Endometrium (tissue), 2 donors: ENCODE data around the gene LZTFL1.

Source experiments
- FAIRE-seq: peaks from 2 replicates; lab custom pipeline; 2012; peaks lifted over from hg19 to GRCh38; lab: Jason Lieb, UNC
- donor health status: control.
- donor health status: control.

The LZTFL1 gene

DNA sequence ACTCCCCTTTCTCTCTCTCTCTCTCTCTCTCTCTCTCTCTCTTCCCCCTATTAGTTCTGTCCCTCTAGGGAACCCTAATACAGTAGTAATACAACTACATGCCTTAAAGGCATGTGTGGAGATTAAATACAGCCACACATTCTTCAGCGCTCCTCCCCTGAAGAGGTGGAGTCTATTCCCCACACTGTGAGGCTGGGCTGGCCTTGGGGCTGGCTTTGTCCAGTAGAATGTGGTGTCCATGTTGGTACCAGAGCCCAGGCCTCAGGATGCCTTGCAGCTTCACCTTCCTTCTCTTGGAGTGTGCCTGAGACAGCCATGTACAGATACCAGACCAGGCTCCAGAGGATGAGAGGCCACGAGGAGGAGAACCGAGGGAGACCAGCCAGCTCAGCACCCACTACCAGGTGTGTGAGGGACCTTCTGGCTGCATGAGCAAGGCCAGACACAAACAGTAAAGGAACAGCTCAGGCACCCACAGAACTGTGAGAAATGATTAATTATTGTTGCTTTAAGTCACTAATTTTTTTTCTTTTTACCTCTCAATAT lies 56.2 kb downstream of the LZTFL1 start:
- no peak for FAIRE-seq

DNA sequence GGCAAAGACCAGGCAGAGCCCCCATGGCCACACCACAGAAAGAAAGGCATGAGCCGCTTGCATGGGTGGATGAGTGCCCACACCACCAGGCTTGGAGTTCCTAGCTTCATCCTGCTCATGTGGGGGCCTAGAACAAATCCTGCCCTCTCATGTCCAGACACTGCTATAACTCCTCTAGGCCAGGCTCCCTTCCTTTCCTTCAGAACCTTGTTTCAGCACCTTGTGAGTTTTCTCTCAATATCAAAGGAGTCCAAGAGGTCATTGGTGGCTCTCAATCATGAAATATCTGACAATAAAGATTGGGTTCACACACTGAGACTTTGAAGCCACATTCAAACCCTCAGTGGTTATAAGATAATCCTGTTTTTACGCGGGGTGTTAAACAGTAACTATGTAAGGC lies 58.3 kb downstream of the LZTFL1 start:
- no peak for FAIRE-seq

DNA sequence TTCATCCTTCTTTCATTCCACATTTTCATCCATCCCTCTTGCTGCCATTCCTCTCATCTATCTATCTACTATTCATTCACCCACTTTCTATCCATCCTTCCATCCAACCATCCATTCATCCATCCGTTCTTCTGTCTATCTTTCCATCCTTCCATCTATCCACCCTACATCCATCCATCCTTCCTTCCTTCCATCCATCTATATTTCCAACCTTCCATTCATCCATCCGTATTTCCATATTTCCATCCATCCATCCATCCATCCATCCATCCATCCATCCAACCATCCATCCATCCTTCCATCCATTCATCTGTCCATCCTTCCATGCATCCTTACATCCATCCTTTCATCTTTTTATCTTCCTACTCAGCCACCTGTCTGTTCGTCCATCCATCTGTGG lies 59.5 kb downstream of the LZTFL1 start:
- no peak for FAIRE-seq

DNA sequence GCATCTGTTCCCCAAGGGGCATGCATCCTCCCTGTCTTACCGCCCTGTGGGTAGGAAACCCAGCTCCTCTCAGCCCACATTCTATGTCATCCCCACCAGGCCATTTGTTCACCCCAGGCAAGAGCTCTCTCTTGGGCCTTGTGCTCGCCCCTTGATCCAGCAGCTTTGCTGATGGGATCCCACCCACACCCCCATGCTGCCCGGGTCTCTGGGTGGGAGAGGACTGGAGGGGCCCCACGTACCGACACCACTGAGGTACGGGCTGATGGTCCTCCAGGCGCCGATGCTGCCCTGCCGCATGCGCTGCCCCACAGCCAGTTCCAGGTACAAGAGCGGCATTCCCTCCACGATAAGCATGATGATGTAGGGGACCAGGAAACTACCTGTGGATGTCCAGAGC lies 60.1 kb downstream of the LZTFL1 start:
- no peak for FAIRE-seq

DNA sequence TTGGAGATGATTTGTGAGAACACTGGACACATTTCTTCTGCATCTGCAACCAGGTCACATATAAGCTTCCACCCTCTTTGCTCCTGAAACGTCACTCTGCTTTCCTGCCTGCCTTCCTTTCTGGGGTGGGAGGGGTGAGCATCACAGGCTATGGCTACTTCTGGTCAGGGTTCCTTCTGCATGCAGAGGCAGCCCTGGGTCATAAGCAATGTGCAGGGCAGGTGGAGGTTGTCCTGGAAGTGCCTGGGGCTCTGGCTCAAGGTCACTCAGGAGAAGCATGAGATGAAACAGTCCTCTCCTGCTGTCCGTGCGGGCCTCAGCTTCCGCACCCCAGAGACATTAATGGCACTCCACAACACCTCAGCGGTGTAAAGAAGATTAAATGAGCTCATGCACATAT lies 60.6 kb downstream of the LZTFL1 start:
- FAIRE-seq: no peak

DNA sequence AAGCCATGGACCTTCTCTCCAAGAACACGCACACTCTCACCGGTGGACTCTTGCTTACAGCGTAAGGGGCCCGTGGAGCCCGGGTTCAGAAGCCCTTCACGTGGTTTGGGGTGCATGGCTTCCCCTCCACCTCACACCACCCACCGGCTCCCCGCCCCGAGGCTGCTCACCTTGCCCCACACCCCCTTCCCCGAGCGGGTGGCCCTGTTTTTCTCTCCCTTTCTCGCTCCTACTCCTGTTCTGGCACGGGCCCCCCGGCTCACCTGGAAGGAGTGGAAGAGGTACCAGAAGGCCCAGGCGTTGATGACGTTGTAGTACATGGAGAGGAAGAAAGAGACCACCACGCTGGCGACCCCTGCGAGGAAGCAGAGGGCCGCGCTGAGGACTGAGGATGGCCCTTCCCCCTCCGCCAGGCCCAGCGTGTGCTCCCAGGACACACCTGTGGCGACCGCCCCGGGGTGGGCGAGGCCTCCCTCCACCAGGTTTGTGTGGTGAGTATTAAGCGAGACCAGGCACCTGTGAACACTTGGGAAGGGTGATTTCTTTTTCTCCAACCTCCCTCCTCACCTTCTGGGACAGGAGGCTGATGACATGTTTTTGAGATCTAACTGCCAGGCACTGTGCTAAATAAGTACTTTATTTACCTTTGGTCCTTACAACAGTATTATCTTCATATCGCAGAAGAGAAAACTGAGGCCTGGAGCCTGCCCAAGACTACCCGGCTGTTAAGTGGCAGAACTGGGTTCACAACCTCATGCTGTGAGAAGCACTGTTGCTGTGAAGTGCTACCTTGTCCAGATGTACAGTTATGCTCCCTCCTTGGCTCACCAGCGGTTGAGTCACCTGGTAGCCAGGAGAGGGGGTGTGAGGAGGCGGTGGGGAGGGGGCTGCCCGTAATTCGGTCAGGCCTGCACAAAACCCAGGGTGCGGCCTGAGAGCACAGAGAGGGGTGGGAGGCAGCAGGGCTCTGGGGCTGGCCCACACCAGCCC lies 61.9 kb downstream of the LZTFL1 start:
- no peak for FAIRE-seq

DNA sequence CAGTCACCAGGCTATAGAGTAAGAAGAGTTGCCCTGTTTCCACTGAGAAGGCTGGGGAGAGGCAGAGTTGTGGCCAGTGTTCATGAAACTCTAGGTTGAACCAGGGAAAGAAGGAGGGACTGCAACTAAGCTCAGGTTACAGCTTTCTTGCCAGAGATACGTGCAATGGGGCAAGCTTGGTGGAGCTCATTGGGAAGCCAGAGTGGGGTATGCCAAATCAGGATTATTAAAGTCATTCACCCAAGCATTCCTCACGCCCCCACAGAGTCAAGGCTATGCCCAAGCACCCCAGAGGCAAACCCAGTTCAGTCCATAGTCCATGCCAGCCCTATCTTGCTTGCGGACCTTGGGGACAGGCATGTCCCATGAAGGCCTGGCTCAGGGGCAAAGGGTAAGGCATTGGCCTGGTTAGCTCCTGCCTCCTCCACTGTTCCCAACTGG lies 63.1 kb downstream of the LZTFL1 start:
- FAIRE-seq: no peak

DNA sequence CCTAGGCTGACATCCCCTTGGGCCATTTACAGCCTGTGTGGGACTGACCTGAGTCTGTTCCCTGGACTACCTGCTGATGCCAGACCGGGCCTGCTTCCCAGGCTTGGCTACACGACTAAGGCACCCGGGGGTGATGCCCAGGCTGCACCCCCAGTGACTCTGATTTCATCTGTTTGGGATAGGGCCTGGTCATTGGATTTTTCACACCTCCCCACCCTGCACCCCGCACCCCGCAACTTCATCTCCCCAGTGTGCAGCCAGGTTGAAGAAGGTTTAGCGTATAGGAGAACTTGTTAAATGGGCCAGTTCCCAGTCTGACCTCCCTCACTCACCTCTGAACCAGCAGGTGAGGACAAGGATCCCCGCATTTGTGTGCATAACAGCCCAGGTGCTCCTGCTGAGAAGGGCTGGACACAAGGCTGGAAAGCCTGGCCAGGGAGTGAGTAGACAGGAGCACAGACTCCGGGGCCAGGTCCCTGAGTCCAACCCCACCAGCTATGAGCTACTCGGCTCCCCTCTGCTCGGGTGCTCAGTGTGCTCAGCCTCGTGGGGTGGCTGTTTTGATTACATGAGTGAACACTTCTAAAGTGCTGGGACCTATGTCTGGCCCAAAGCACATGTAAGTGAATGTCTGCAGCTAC lies 64.1 kb downstream of the LZTFL1 start:
- no peak for FAIRE-seq

DNA sequence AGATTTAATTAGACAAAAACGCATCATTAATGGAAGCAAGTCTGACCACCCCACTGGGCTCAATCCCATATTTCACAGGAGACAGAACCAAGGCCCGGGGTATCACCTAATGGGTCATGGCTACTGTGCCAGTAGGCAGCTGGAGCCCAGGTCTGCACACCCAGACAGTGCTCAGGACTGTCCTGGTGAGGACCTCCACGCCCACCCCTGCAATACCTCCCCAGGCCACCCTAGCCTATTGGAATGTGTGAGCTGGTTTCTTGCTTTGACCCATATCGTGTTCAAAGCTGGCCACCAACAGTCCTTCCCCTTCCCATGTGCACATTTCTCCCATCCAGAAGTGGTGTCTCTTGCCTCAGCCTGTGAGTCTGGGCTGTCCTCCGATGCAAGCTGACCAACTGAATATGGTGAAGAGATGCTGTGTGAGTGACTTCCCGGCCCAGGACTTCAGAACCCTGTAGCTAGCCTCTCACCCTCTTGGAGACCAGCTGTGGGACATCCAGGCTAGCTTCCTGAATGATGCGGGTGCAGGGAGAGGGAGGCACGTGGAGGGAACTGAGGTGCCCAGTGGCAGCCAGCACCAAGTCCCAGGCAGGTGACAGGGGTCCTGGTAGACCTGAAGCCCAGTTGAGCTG lies 64.7 kb downstream of the LZTFL1 start:
- FAIRE-seq: no peak

DNA sequence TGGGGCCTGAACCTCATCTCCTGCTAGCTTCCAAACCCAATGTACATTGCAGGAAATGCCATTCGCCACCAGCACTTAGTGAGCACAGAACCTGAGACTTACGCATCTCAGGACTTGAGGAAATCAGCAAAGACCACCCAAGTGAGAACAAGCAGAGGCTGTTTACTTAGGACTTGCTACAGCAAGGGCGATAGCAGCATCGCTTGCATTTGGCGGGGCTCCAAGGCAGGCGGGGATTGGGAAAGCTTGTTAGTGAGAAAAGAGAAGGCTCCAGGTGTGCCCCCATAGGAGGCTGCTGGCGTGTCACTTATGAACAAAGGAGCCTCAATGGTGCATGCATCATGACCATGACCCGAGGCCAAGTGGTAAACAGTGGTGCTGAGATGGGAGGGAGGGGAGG lies 65.3 kb downstream of the LZTFL1 start:
- no peak for FAIRE-seq

DNA sequence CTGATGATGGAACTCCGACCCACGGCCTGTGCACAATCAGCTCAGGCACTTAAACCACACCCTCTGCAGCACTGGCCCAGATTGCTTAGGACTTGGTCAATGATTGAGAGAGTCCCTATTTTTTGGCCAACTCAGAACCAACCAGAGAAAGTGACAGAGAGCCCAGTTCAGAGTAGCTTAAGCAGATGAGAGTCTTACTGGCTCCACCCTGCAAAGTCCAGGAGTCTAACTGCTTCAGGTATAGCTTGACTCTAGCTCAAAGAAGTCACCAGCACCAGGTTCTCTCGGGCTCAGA lies 65.7 kb downstream of the LZTFL1 start:
- no peak for FAIRE-seq

DNA sequence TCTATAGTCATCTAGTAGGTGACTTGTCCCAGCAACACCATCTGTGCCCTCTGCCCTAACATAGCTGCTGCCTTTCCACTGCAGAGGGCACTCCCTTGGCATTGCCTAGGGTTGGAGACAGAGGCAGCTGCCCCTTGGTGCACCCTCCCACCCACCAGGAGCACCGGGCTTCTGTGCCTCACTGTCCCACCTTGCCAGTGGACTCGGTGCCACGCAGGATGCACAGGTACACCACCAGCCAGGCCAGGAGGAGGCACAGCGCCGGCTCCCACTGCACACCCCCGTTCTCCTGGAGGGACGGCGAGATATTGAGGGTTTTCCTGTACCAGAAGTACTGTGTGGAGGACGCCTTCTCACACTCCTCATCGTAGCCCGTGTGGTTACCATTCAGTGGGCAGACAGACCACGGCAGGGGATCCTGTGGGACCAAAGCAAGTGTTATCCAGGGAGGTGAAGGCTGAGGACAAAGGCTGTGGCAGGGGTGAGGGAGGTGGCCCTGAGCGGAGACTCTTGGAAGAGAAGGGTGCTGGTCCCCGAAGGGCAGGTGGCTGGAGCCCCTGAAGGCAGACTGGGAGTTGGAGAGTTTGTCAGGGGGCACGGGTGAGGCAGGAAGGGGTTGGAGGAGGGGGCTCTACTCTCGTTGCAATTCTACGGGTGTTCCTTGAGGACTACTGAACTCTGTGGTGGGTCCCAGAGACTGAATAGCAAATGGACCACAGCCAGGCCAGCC lies 66.2 kb downstream of the LZTFL1 start:
- no peak for FAIRE-seq

DNA sequence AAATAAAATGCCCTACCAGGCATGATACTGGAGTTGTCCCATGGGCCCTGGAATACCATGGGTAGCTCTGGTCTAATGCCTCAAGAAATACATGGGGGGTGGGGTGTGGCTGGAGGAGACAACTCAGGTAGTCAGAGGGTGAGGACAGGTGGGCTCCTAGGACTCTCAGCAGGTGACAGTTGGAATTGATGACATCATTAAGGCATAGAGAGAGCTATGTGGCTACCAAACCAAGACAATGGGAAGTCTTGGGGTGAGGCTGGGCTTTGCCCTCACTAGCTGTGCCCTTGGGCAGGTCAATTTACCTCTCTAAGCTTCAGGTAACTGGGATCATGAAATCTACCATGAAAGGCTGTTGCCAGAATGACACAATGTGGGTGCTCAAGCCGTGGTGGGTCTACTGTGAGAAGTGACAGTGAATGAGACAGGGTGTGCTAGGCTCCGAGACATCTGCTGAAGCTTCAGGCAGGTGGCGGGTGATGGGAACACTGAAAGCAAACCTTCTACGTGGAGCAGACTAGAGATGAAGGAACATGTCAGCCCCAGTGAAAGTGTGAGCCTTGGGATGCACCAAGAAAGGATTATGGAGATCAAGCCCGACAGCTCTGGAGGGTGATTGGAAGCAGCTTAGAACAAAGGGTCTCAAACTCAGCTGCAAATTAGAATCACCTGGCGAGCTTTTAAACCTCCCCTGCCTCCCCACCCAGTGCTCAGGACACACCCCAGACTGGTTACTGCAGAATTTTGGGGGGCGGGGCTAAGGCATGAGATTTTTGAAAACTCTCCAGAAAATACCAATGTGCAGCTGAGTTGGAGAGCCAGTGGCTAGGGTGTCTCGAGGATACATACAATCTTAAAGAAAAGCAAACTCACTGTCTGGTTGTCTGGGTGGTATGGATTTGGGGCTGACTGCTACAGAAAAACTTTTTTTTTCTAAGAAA lies 67.1 kb downstream of the LZTFL1 start:
- FAIRE-seq: no peak

DNA sequence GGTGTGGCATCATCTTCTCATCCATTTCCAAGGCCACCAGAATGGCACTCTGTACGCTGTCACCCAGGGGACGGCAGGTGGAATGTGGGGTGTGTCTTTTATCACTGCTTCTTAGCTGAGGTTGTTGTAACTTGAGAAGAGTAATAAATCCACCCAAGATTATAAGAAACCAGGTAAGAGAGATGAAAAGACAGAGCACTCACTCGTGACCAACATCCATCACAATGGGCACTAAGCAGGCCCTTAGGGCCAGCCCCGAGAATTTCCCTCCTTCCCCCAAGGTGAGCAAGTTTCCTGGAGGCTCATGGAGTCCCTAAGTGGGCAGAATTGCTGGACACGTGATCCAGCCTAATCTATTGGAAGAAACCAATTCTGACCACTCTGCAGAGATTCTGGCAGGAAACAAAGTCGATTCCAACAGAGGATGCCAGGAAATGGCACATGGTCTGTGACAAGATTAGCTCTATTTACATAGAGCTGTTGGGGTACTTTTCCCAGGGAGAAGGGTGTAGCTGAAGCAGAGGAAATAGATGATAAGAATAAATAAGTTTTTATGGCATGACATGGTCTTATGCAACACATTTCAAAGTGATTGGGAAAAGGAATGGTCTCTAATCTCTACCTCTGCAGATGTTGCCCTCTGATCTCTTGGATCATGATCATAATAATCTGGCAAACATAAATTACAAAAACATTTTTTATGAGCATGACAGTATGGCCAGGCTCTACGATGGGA lies 68.0 kb downstream of the LZTFL1 start:
- no peak for FAIRE-seq
